ENCODE data around the gene CDH4. TPM values are rescaled to one million over a fixed set of nuclear protein-coding genes. Genes with fewer than 3 reads are reported as not detected.
A peak's percentile ranks its signal among the peaks of the same experiment; 100 is the strongest.

CDH4 gene
- total RNA-seq, 4 donors from 2014 or later = 0.71 to 4.2 (median 2.9) TPM

GRCh38 chr20:61771805-61772350 lies 519.8 kb downstream of the CDH4 start:
- no peak overlapping the region for H3K4me3 ChIP-seq (ENCODE audit: low read depth, poor library complexity, severe bottlenecking)
- TF ChIP-seq CTCF (IDR thresholded peaks at IDR 0.05) (no peak), POLR2A (IDR thresholded peaks at IDR 0.05) (no peak)
- intact Hi-C loops (cut with DNase I; ENCODE audit: low total_unique reads) = no loop called here
- DNase-seq (ENCODE audit: low spot score in 2 of 2) = peak in 1 of 2 donors; percentile 82
- WGBS, 2 donors = 80 to 86% methylated on average over 8 of the region's 8 CpGs

- WGBS, 2 donors = 83 to 88% methylated on average over 53 of the region's 53 CpGs
- intact Hi-C loops (cut with DNase I; ENCODE audit: low total_unique reads) = no loop called here
These were observed 521.0 kb downstream of the CDH4 start for GRCh38 chr20:61772828-61773631.

GRCh38 chr20:61773926-61774587 lies 522.0 kb downstream of the CDH4 start:
- no peak overlapping the region for H3K4me3 ChIP-seq (ENCODE audit: low read depth, poor library complexity, severe bottlenecking)
- intact Hi-C loops (cut with DNase I; ENCODE audit: low total_unique reads) = no loop called here
- 67 to 85% methylated on average over 14 of the region's 14 CpGs for WGBS, 2 donors
- no peak for TF ChIP-seq POLR2A (IDR thresholded peaks at IDR 0.05)
- no peak for TF ChIP-seq CTCF (IDR thresholded peaks at IDR 0.05)
- no peak for DNase-seq (ENCODE audit: low spot score in 2 of 2)

More at GRCh38 chr20:61772828-61773631, 521.0 kb downstream of the CDH4 start:
- peak in 1 of 2 donors; percentile 78 for DNase-seq (ENCODE audit: low spot score in 2 of 2)
- H3K4me3 ChIP-seq (ENCODE audit: low read depth, poor library complexity, severe bottlenecking) = no peak overlapping the region
- TF ChIP-seq POLR2A (IDR thresholded peaks at IDR 0.05) (no peak), CTCF (IDR thresholded peaks at IDR 0.05) (no peak)

GRCh38 chr20:61775423-61775822 lies 523.4 kb downstream of the CDH4 start:
- no peak for DNase-seq (ENCODE audit: low spot score in 2 of 2)
- intact Hi-C loops (cut with DNase I; ENCODE audit: low total_unique reads) = no loop called here
- H3K4me3 ChIP-seq (ENCODE audit: low read depth, poor library complexity, severe bottlenecking) = no peak overlapping the region
- 86 to 88% methylated on average over 4 of the region's 4 CpGs for WGBS, 2 donors
- TF ChIP-seq POLR2A (IDR thresholded peaks at IDR 0.05) (no peak), CTCF (IDR thresholded peaks at IDR 0.05) (no peak)

GRCh38 chr20:61776491-61777075 lies 524.5 kb downstream of the CDH4 start:
- intact Hi-C loops (cut with DNase I; ENCODE audit: low total_unique reads) = no loop called here
- DNase-seq (ENCODE audit: low spot score in 2 of 2) = no peak
- TF ChIP-seq CTCF (IDR thresholded peaks at IDR 0.05) = no peak
- H3K4me3 ChIP-seq (ENCODE audit: low read depth, poor library complexity, severe bottlenecking) = no peak overlapping the region
- 77 to 86% methylated on average over 18 of the region's 18 CpGs for WGBS, 2 donors
